Lung (tissue), 12 donors: Measurements from ENCODE around the gene DENND5A. TPM values are rescaled to one million over a fixed set of nuclear protein-coding genes. Genes with fewer than 3 reads are reported as not detected.
"Not testable (repeated sequence)": the region's sequence is repeated elsewhere in the genome, so short reads cannot be mapped to it uniquely, and the experiment has no call there.

ENCODE experiments used
- ATAC-seq: fragments of 200-7000 bp; cut with Tn5 transposase; one replicate; pipeline ENCODE4 v1.9.1; 2020; ENCODE audit warnings: moderate number of reproducible peaks; ENCODE audit not compliant: insufficient read depth, low FRiP score
- DNase-seq, 3 donors: peaks; one replicate each; pipeline ENCODE4 v3.0.0-alpha.2; 2013 to 2017
- H3K27ac ChIP-seq, 2 donors: one replicate each; pipeline ENCODE4 v1.5.1; 2013; ENCODE audit warnings: mild to moderate bottlenecking in 2 of 2, moderate library complexity in 2 of 2, control low read depth in 1 of 2, inconsistent platforms in 1 of 2, low read depth in 1 of 2, low read length in 1 of 2
- H3K27me3 ChIP-seq, 3 donors: one replicate each; pipeline ENCODE4 v1.5.1; 2013; ENCODE audit warnings: low read length in 2 of 3; ENCODE audit not compliant: control insufficient read depth in 3 of 3, insufficient read depth in 3 of 3
- H3K36me3 ChIP-seq, 4 donors: one replicate each; pipeline ENCODE4 v1.5.1; 2013; ENCODE audit warnings: low read length in 4 of 4, mild to moderate bottlenecking in 1 of 4, moderate library complexity in 1 of 4; ENCODE audit not compliant: control insufficient read depth in 4 of 4, insufficient read depth in 4 of 4
- H3K4me1 ChIP-seq, 5 donors: one replicate each; pipeline ENCODE4 v1.5.1; 2013; ENCODE audit warnings: low read length in 5 of 5, mild to moderate bottlenecking in 2 of 5, moderate library complexity in 1 of 5; ENCODE audit not compliant: control insufficient read depth in 5 of 5, insufficient read depth in 5 of 5
- H3K4me3 ChIP-seq: one replicate; pipeline ENCODE4 v1.5.1; 2013; ENCODE audit warnings: mild to moderate bottlenecking, control low read depth, moderate library complexity
- H3K9ac ChIP-seq, 2 donors: one replicate each; pipeline ENCODE4 v1.5.1; 2013; ENCODE audit warnings: low read length in 2 of 2, control low read depth in 1 of 2; ENCODE audit not compliant: insufficient read depth in 1 of 2
- H3K9me3 ChIP-seq, 4 donors: one replicate each; pipeline ENCODE4 v1.5.1; 2013; ENCODE audit warnings: low read length in 3 of 4, mild to moderate bottlenecking in 1 of 4, moderate library complexity in 1 of 4; ENCODE audit not compliant: control insufficient read depth in 4 of 4, insufficient read depth in 3 of 4
- WGBS, 2 donors: extraction: QIAGEN DNeasy Blood & Tissue Kit; methylation state at CpG; one replicate each; pipeline ENCODE4 v1.1.7; 2013; 5-methylcytosine and 5-hydroxymethylcytosine counted together
- polyA plus RNA-seq, 2 donors: library from polyadenylated mRNA; stranded (reverse); fragments of 200-250 nt; gene quantifications; one replicate each; pipeline ENCODE4 v1.2.1, GENCODE V29; 2013
- total RNA-seq, 2 donors: library from RNA; depleted of rRNA in 1 of 2; stranded (reverse); fragments of >200 nt in 1 of 2; gene quantifications; one replicate each; pipeline ENCODE4 v1.2.1, GENCODE V29; 2014 to 2021
- TF ChIP-seq, protein P1 (sequence below): IDR thresholded peaks from 2 replicates; pipeline ENCODE4 v1.5.1; 2012; ENCODE audit warnings: mild to moderate bottlenecking; ENCODE audit errors: control extremely low read depth, extremely low read depth
- donor health status: control.
- donor health status: control.
- donor health status: Bipolar disorder and iron deficiency.
- donor health status: healthy.
- donor health status: DM: yes; HTN: yes; CAD: no.

Gene DENND5A
- total and polyA plus RNA-seq, 4 donors = 20.8 to 152 (median 112) TPM

DNA sequence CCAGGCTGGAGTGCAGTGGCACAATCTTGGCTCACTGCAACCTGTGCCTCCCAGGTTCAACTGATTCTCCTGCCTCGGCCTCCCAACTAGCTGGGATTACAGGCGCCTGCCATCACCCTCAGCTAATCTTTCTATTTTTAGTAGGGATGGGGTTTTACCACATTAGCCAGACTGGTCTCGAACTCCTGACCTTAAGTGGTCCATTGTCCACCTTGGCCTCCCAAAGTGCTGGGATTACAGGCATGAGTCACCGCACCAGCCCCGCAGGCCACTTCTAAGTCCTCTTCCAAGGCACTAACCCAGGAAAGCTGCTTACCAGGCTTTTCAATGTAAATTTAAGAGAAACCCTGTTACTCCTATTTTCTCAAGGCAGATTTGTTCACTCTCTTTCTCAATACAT lies 50.4 kb downstream of the DENND5A start:
- no peak for ATAC-seq
- Histone ChIP-seq H3K9me3 (no peaks in the 10 kb centered on the region), H3K4me1 (peaks cover 0 to 20% (median 0%) of the 10 kb centered on the region in 5 donors), H3K4me3 (no peak overlapping the region), H3K27me3 (no peaks in the 10 kb centered on the region), H3K27ac (no peak overlapping the region), H3K36me3 (no peaks in the 10 kb centered on the region), H3K9ac (no peak overlapping the region)
- DNase-seq = no peak
- TF ChIP-seq, protein P1, sequence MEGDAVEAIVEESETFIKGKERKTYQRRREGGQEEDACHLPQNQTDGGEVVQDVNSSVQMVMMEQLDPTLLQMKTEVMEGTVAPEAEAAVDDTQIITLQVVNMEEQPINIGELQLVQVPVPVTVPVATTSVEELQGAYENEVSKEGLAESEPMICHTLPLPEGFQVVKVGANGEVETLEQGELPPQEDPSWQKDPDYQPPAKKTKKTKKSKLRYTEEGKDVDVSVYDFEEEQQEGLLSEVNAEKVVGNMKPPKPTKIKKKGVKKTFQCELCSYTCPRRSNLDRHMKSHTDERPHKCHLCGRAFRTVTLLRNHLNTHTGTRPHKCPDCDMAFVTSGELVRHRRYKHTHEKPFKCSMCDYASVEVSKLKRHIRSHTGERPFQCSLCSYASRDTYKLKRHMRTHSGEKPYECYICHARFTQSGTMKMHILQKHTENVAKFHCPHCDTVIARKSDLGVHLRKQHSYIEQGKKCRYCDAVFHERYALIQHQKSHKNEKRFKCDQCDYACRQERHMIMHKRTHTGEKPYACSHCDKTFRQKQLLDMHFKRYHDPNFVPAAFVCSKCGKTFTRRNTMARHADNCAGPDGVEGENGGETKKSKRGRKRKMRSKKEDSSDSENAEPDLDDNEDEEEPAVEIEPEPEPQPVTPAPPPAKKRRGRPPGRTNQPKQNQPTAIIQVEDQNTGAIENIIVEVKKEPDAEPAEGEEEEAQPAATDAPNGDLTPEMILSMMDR = no peak
- 87 to 94% methylated on average over 5 of the region's 5 CpGs for WGBS, 2 donors

DNA sequence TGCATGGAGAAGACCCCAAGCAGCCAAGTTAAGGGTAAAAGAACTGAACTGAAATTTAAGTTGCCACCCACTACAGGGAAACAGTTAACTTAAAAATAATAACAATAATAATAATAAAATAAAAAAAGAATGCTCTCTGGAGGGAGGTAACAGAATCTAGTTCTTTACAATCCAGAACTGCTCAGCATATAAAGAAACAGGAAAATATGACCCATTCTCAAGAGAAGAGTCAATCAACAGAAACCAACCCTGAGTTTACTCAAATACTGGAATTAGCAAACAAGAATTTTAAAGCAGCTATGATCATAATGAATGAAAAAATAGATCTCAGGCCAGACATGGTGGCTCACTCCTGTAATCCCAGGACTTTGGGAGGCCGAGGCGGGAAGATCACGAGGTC lies 53.8 kb downstream of the DENND5A start:
- TF ChIP-seq, protein P1 = no peak
- no peaks in the 10 kb centered on the region for H3K9me3 ChIP-seq
- no peak for ATAC-seq
- H3K4me3 ChIP-seq = no peak overlapping the region
- H3K4me1 ChIP-seq = peaks cover 0 to 31% (median 0%) of the 10 kb centered on the region in 5 donors
- no peak for DNase-seq
- no peaks in the 10 kb centered on the region for H3K36me3 ChIP-seq
- no peak overlapping the region for H3K9ac ChIP-seq
- H3K27ac ChIP-seq = no peak overlapping the region
- H3K27me3 ChIP-seq = no peaks in the 10 kb centered on the region
- 97% methylated on average over 3 of the region's 3 CpGs for WGBS, 2 donors

DNA sequence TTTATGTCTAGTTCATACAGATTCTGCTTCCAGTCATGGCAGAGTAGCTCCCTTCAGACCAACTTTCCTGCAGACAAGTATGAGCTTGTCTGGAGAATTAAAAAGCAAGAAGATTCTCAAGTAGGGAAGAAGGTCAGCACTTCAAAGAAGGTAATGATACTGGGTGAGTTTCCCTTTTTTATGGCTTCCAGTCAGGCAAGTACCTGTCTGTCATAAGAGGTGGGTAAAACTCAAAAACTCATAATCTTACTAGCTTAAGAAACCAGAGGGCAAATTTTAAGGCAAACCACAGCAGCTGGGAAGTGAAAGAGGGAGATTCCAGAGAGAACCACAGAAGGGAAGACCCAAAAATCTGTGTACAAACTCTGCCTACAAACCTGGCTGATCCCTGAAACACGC lies 54.2 kb downstream of the DENND5A start:
- H3K9ac ChIP-seq = no peak overlapping the region
- no peak overlapping the region for H3K4me3 ChIP-seq
- H3K4me1 ChIP-seq = peaks cover 0 to 31% (median 0%) of the 10 kb centered on the region in 5 donors
- H3K9me3 ChIP-seq = no peaks in the 10 kb centered on the region
- no peak overlapping the region for H3K27ac ChIP-seq
- H3K27me3 ChIP-seq = no peaks in the 10 kb centered on the region
- peaks cover 0 to under 1% (median 0%) of the 10 kb centered on the region in 4 donors for H3K36me3 ChIP-seq
- ATAC-seq (no peak), DNase-seq (no peak)
- WGBS, 2 donors = 90 to 92% methylated on average over 1 of the region's 1 CpG
- TF ChIP-seq, protein P1 = no peak

DNA sequence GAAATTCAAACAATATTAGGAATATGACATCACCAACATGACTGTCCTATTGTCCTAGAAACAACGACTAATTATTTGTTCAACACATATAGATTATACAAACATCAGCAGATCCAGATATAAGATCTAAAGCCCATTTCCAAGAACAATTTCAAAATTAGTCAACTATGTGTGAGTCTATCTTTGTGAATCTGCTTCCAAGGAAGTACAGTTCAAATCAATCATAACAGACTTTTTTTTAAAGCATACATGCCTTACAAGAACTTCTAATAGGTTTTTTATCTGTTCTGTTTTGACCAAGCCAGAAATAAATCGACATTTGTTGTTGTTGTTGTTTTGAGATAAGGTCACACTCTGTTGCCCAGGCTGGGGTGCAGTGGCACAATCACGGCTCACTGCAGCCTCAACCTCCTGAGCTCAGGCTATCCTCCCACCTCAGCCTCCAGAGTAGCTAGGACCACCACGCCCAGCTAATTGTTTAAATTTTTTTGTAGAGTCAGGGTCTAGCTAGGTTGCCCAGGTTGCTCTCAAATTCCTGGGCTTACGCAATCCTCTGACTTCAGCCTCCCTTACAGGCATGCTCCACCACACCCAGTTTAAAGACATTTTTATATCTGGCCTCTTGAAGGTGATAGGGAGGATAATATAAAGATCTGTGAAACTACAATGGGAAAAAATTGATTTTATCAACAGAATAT lies 54.8 kb downstream of the DENND5A start:
- peaks cover 0 to 4% (median 1%) of the 10 kb centered on the region in 4 donors for H3K36me3 ChIP-seq
- H3K4me1 ChIP-seq = peaks cover 0 to 31% (median 0%) of the 10 kb centered on the region in 5 donors
- H3K27ac ChIP-seq = no peak overlapping the region
- 76 to 88% methylated on average over 5 of the region's 5 CpGs for WGBS, 2 donors
- no peaks in the 10 kb centered on the region for H3K27me3 ChIP-seq
- H3K4me3 ChIP-seq = no peak overlapping the region
- no peak overlapping the region for H3K9ac ChIP-seq
- no peaks in the 10 kb centered on the region for H3K9me3 ChIP-seq
- TF ChIP-seq, protein P1 = no peak
- ATAC-seq = no peak
- DNase-seq = no peak

DNA sequence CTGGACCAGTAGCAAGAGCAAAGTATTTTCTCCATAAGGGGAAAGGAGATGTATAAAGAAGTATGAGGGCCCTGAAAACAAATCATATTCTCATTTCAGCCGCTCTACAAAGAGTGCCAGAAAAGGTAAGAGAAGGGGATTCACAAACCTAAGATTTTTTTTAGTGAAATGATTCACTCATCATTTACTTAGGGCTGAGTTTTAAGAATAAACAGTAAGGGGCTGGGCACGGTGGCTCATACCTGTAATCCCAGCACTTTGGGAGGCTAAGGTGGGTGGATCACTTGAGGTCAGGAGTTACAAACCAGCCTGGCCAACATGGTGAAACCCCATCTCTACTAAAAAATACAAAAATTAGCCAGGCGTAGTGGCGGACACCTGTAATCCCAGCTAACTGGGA lies 55.5 kb downstream of the DENND5A start:
- WGBS, 2 donors = 95 to 96% methylated on average over 4 of the region's 4 CpGs
- not testable (repeated sequence) for H3K4me3 ChIP-seq, DNase-seq, H3K9me3 ChIP-seq, H3K27me3 ChIP-seq, ATAC-seq, H3K9ac ChIP-seq, H3K36me3 ChIP-seq
- peaks cover 0 to 30% (median 0%) of the 10 kb centered on the region in 5 donors for H3K4me1 ChIP-seq
- H3K27ac ChIP-seq = peak overlapping the region in 1 of 2 donors; percentile 27
